Stromal cell of bone marrow (primary cell): ENCODE data around the gene PCDHGB3.
"Not testable (repeated sequence)": the region's sequence is repeated elsewhere in the genome, so short reads cannot be mapped to it uniquely, and the experiment has no call there.

Experiments
- DNase-seq: peaks from one replicate; pipeline ENCODE4 v3.0.0-alpha.2; 2012; ENCODE audit warnings: low read depth

Gene PCDHGB3

DNA sequence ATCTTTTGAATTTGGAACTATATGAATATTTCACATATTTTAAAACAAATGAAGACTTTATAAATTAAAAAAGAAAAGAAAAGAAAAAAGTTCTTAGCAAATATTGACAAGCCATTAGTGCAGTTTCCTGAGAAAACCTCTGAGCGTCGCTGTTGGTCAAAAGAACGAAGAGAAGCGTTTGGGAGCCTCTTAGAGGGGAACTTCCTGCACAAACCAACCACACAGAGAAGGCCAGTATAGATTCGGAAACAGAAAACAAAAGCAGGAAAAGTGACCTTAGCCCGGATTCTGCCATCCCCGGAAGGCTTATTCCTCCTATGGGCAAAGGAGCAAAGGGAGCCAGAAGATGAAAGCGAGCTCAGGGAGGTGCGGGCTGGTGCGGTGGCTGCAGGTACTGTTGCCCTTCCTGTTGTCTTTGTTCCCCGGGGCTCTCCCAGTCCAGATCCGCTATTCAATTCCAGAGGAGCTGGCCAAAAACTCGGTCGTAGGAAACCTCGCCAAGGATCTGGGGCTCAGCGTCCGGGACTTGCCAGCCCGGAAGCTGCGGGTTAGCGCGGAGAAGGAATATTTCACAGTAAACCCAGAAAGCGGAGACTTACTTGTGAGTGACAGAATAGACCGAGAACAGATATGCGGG is 10.1 kb upstream of the PCDHGB3 start, which contains the start of gene PCDHGB2:
PCDHGB2 (plus strand) TSS at position 205 of the 637 bp plus-strand sequence; CDS start at position 347, 142 bp downstream.
- no peak for DNase-seq

DNA sequence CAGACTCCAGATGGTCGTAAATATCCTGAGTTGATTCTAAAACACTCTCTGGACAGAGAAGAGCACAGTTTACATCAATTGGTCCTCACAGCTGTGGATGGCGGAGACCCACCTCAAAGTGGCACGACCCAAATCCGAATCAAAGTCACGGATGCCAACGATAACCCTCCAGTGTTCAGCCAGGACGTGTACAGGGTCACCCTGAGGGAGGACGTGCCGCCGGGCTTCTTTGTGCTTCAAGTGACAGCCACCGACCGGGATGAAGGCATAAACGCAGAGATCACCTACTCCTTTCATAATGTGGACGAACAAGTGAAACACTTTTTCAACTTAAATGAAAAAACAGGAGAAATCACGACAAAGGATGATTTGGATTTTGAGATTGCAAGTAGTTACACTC is 9.4 kb upstream of the PCDHGB3 start:
- DNase-seq, result no peak

DNA sequence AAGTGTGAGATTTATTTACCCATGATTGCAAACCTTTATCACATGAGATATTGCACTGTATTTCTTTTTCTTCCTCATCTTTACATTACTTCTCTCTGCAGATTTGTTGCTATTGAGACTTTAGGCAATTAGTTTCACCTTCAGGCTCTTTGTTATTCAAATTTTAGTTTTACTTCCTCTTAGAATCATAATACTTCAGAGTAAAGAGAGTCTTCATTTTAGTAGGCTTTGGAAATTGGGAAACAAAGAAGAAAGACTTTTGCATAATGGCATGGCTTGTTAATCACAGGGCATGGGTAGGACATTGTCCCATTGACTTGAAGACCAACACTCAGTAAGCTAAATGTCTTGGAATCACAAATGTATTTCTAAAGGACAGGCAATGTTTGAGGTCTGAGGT is 7.3 kb upstream of the PCDHGB3 start:
- DNase-seq, result no peak

DNA sequence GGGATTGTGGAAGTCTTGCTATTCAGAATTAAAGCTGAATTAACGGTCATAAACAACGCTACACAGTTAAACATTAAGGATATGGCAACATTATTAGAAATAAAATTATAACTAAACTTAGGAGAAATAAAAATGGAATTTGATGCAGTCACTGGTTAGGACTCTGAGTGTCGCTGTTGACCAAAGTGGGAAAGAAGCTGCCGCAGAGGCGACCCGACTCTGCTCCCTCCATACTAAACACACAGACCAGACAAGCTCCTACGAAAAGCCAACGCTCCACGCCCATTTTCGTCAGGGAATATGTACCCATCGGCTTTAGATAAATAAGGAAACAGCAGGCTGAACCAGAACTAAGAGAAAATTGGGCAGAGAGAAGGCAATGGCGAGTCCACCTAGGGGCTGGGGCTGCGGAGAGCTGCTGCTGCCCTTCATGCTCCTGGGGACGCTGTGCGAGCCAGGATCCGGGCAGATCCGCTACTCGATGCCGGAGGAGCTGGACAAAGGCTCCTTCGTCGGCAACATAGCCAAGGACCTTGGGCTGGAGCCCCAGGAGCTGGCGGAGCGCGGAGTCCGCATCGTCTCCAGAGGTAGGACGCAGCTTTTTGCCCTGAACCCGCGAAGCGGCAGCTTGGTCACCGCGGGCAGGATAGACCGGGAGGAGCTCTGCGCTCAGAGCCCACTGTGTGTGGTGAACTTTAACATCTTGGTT is 5.9 kb upstream of the PCDHGB3 start, which contains the start of gene PCDHGA5:
PCDHGA5 (plus strand) TSS at position 211 of the 709 bp plus-strand sequence; CDS start at position 380, 169 bp downstream.
- DNase-seq, result no peak

DNA sequence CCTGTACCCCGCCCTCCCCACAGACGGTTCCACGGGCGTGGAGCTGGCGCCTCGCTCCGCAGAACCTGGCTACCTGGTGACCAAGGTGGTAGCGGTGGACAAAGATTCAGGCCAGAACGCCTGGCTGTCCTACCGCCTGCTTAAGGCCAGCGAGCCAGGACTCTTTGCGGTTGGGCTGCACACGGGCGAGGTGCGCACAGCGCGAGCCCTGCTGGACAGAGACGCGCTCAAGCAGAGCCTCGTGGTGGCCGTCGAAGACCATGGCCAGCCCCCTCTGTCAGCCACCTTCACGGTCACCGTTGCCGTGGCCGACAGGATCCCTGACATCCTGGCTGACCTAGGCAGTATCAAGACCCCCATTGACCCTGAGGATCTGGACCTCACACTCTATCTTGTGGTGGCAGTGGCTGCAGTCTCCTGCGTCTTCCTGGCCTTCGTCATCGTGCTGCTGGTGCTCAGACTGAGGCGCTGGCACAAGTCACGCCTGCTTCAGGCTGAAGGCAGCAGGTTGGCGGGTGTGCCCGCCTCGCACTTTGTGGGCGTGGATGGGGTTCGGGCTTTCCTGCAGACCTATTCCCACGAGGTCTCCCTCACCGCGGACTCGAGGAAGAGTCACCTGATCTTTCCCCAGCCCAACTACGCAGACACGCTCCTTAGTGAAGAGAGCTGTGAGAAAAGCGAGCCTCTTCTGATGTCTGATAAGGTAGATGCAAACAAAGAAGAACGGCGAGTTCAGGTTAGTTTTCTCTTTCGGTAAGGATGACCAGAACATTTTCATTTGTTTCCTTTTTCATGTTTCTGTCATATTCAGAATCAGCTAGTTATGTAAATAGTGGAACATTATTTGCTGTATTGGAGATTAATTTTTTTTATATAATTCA is 3.8 kb upstream of the PCDHGB3 start:
- no peak for DNase-seq

DNA sequence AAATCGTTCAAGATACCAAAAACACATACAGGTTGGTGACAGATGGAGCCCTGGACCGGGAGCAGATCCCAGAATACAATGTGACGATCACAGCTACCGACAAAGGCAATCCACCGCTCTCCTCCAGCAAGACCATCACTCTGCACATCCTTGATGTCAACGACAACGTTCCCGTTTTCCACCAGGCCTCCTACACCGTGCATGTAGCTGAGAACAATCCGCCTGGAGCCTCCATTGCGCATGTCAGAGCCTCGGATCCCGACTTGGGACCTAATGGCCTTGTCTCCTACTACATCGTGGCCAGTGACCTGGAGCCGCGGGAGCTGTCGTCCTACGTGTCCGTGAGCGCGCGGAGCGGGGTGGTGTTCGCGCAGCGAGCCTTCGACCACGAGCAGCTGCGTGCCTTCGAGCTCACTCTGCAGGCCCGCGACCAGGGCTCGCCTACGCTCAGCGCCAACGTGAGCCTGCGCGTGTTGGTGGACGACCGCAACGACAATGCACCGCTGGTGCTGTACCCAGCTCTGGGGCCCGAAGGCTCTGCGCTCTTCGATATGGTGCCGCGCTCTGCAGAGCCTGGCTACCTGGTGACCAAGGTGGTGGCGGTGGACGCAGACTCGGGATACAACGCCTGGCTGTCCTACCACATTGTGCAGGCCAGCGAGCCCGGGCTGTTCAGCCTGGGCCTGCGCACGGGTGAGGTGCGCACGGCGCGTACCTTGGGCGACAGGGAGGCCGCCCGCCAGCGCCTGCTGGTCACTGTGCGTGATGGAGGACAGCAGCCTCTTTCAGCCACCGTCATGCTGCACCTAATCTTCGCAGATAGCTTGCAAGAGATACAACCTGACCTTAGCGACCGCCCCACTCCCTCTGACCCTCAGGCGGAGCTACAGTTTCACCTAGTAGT is 1.8 kb downstream of the PCDHGB3 start:
- DNase-seq, result no peak

DNA sequence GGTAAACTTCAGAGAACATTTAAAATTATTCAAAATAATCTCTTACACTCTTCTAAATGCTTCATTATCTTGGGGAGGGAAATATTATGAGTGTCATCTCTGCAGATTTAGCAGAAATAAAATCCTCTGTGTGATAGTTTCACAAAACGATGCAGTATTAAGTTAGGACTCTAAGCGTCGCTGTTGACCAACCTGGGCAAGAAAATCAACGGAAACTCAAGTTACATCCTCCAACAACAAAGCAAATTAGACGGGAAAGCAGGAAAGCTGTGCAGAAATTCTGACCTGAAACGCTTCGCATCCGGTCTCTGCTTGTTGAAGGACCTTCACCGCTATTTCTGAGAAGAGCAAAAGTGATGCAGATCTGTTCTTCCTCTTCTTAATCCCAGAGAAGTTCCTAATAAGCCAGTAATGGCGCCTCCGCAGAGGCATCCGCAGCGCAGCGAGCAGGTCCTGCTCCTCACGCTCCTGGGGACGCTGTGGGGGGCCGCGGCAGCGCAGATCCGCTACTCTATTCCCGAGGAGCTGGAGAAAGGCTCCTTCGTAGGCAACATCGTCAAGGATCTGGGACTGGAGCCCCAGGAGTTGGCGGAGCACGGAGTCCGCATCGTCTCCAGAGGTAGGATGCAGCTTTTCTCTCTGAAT is 3.8 kb downstream of the PCDHGB3 start, which contains the start of gene PCDHGA6:
PCDHGA6 (plus strand) TSS at position 219 of the 645 bp plus-strand sequence; CDS start at position 412, 193 bp downstream.
- DNase-seq, result no peak

DNA sequence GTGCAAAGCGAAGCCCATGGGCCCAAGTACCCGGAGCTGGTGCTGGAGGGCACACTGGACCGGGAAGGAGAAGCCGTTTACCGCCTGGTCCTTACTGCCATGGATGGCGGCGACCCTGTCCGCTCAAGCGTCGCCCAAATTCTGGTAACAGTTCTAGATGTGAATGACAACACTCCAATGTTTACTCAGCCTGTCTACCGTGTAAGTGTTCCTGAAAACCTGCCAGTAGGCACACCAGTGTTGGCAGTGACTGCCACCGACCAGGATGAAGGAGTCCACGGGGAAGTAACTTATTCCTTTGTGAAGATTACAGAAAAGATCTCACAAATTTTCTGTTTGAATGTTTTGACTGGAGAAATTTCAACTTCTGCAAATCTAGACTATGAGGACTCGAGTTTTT is 4.6 kb downstream of the PCDHGB3 start:
- DNase-seq, result no peak

DNA sequence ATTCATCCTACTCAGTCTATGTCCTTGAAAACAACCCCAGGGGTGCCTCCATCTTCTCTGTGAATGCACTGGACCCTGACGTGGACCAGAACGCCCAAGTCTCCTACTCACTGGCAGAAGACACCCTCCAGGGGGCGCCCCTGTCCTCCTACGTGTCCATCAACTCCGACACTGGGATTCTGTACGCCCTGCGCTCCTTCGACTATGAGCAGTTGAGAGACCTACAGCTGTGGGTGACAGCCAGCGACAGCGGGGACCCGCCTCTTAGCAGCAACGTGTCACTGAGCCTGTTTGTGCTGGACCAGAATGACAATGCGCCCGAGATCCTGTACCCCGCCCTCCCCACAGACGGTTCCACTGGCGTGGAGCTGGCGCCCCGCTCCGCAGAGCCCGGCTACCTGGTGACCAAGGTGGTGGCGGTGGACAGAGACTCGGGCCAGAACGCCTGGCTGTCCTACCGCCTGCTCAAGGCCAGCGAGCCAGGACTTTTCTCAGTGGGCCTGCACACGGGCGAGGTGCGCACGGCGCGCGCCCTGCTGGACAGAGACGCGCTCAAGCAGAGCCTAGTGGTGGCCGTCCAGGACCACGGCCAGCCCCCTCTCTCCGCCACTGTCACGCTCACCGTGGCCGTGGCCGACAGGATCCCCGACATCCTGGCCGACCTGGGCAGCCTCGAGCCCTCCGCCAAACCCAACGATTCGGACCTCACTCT is 5.6 kb downstream of the PCDHGB3 start:
- DNase-seq, result not testable (repeated sequence)

DNA sequence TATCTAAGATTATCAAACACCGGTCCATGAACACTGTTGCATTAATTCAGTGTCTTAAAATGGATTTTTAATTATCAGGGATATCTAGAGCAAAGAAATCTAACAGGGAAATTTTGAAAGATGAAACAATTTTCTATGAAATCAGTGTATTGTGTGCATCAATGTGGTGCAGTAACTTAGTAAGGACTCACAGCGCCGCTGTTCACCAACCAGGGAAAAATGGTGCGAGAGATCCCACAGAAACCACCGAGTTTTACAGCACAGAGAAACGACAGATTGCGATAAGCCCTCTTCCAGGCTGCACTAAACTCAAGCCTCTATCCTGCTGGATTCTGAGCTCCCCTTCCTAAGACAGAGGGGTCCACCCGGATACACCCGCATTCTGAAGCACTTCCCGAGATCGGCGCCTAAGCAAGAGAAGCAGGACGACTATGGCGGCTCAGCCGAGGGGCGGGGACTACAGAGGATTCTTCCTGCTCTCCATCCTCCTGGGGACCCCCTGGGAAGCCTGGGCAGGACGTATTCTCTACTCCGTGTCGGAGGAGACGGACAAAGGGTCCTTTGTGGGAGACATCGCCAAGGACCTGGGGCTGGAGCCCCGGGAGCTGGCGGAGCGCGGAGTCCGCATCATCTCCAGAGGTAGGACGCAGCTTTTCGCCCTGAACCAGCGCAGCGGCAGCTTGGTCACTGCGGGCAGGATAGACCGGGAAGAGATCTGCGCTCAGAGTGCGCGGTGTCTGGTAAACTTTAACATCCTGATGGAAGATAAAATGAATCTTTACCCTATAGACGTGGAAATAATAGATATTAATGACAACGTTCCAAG is 12.6 kb downstream of the PCDHGB3 start, which contains the start of gene PCDHGA7:
PCDHGA7 (plus strand) TSS at position 274 of the 826 bp plus-strand sequence; CDS start at position 432, 158 bp downstream.
- no peak for DNase-seq

DNA sequence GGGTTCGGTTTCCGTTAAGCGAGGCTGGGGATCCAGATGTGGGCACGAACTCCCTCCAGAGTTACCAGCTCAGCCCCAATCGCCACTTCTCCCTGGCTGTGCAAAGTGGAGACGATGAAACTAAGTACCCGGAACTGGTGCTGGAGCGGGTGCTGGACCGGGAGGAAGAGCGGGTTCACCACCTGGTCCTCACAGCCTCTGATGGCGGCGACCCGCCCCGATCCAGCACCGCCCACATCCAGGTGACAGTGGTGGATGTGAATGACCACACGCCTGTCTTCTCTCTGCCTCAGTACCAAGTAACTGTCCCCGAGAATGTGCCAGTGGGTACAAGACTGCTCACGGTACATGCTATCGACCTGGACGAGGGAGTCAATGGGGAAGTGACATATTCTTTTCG is 13.3 kb downstream of the PCDHGB3 start:
- DNase-seq, result no peak

DNA sequence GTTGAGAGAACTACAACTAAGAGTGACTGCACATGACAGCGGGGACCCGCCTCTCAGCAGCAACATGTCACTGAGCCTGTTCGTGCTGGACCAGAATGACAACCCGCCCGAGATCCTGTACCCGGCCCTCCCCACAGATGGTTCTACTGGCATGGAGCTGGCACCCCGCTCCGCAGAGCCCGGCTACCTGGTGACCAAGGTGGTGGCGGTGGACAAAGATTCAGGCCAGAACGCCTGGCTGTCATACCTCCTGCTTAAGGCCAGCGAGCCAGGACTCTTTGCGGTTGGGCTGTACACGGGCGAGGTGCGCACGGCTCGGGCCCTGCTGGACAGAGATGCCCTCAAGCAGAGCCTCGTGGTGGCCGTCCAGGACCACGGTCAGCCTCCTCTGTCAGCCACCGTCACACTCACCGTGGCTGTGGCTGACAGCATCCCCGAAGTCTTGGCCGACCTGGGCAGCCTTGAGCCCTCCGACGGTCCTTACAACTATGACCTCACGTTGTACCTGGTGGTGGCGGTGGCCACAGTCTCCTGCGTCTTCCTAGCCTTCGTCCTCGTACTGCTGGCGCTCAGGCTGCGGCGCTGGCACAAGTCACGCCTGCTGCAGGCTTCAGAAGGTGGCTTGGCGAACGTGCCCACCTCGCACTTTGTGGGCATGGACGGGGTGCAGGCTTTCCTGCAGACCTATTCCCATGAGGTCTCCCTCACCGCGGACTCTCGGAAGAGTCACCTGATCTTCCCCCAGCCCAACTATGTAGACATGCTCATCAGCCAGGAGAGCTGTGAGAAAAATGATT is 14.6 kb downstream of the PCDHGB3 start:
- no peak for DNase-seq

DNA sequence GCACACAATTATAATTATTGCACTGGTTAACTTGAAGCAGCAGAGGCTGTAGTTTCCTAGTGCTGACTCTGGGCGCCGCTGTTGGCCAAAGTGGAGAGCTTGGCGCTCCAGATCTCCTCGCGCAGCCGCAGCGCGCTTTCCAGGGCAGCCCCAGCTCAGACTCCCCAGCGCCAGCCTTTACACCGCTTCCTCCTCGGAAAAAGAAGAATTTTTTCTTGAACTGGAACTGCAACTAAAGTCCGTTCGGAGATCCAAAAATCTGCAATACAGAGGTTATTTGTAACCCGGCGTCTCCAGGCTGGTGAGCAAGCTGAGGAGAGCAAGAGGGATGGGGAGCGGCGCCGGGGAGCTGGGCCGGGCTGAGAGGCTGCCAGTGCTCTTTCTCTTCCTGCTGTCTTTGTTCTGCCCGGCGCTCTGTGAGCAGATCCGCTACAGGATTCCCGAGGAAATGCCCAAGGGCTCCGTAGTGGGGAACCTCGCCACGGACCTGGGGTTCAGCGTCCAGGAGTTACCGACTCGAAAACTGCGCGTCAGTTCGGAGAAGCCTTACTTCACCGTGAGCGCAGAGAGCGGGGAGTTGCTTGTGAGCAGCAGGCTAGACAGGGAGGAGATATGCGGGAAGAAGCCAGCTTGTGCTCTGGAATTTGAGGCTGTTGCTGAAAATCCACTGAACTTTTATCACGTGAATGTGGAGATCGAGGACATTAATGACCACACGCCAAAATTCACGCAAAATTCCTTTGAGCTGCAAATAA is 17.7 kb downstream of the PCDHGB3 start, which contains the start of gene PCDHGB4:
PCDHGB4 (plus strand) TSS at position 142 of the 755 bp plus-strand sequence; CDS start at position 329, 187 bp downstream.
- DNase-seq, result not testable (repeated sequence)

DNA sequence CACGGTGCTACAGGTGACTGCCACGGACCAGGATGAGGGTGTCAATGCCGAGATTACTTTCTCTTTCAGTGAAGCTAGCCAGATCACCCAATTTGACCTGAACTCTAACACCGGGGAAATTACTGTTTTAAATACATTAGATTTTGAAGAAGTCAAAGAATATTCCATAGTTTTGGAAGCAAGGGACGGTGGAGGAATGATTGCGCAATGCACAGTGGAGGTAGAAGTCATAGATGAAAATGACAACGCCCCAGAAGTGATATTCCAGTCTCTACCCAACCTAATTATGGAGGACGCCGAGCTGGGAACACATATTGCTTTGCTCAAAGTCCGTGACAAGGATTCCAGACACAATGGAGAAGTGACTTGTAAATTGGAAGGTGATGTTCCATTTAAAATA is 18.6 kb downstream of the PCDHGB3 start:
- no peak for DNase-seq

DNA sequence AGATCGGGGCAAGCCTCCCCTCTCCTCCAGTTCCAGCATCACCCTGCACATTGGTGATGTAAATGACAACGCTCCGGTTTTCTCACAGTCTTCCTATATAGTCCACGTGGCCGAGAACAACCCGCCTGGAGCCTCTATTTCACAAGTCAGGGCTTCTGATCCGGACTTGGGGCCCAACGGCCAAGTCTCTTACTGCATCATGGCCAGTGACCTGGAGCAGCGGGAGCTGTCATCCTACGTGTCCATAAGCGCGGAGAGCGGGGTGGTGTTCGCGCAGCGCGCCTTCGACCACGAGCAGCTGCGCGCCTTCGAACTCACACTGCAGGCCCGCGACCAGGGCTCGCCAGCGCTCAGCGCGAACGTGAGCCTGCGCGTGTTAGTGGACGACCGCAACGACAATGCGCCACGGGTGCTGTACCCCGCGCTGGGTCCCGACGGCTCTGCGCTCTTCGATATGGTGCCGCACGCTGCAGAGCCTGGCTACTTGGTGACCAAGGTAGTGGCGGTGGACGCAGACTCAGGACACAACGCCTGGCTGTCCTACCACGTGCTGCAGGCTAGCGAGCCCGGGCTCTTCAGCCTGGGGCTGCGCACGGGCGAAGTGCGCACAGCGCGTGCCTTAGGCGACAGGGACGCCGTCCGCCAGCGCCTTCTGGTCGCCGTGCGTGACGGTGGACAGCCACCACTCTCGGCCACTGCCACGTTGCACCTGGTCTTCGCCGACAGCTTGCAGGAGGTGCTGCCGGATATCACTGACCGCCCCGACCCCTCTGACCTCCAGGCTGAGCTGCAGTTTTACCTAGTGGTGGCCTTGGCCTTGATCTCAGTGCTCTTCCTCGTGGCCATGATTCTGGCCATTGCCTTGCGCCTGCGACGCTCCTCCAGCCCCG is 19.4 kb downstream of the PCDHGB3 start:
- DNase-seq, result no peak
